CD14-positive monocyte (primary cell): ENCODE data around the gene ITPRIPL1. TPM values are rescaled to one million over a fixed set of nuclear protein-coding genes. Genes with fewer than 3 reads are reported as not detected.

ENCODE experiments used
- DNase-seq, 3 donors: peaks; one replicate each; pipeline ENCODE4 v3.0.0-alpha.2; 2011 to 2022
- H2AFZ ChIP-seq: 2 replicates; pipeline ENCODE4 v1.6.0; 2012; ENCODE audit warnings: mild to moderate bottlenecking, low read depth, low read length, inconsistent platforms; ENCODE audit not compliant: insufficient read depth, poor library complexity, severe bottlenecking
- H3K27ac ChIP-seq, 2 donors: 1 replicate in 1 of 2; 2 replicates in 1 of 2; pipeline ENCODE4 v1.5.1; 2012 to 2013; ENCODE audit warnings: low read length in 2 of 2, control low read depth in 1 of 2, inconsistent platforms in 1 of 2, low read depth in 1 of 2, mild to moderate bottlenecking in 1 of 2
- H3K27me3 ChIP-seq, 2 donors: one replicate each; pipeline versions ENCODE4 v1.6.0 to v1.6.1; 2011 to 2013; ENCODE audit warnings: low read length in 2 of 2; ENCODE audit not compliant: control insufficient read depth in 2 of 2, insufficient read depth in 2 of 2
- H3K36me3 ChIP-seq, 2 donors: replicated peaks in 1 of 2; 1 replicate in 1 of 2; 2 replicates in 1 of 2; pipeline versions ENCODE4 v1.5.1 to v1.6.1; 2012 to 2013; ENCODE audit warnings: low read length in 2 of 2, control low read depth in 1 of 2, inconsistent platforms in 1 of 2, mild to moderate bottlenecking in 1 of 2; ENCODE audit not compliant: insufficient read depth in 2 of 2, control insufficient read depth in 1 of 2
- H3K4me1 ChIP-seq, 2 donors: 1 replicate in 1 of 2; 2 replicates in 1 of 2; pipeline versions ENCODE4 v1.5.1 to v1.6.1; 2012 to 2013; ENCODE audit warnings: low read length in 2 of 2, control low read depth in 1 of 2, inconsistent platforms in 1 of 2, mild to moderate bottlenecking in 1 of 2, moderate library complexity in 1 of 2; ENCODE audit not compliant: insufficient read depth in 2 of 2, control insufficient read depth in 1 of 2
- H3K4me2 ChIP-seq: replicated peaks from 2 replicates; pipeline ENCODE3; 2012; ENCODE audit warnings: low read length, moderate library complexity, mild to moderate bottlenecking; ENCODE audit not compliant: poor library complexity, severe bottlenecking; ENCODE audit errors: extremely low read depth
- H3K4me3 ChIP-seq, 3 experiments: fragments of 200-600 bp in 1 of 3; sonication (generic) in 1 of 3; replicated peaks in 1 of 3; 1 replicate in 2 of 3; 2 replicates in 1 of 3; pipeline ENCODE4 v1.5.1; 2011 to 2013; ENCODE audit warnings: low read length in 3 of 3, mild to moderate bottlenecking in 3 of 3, control low read depth in 2 of 3, low read depth in 2 of 3, inconsistent platforms in 1 of 3, moderate library complexity in 1 of 3
- H3K79me2 ChIP-seq: 2 replicates; pipeline ENCODE4 v1.6.0; 2012; ENCODE audit warnings: mild to moderate bottlenecking, control low read depth, inconsistent platforms, low read length, moderate library complexity; ENCODE audit not compliant: insufficient read depth
- H3K9ac ChIP-seq: 2 replicates; pipeline ENCODE4 v1.6.0; 2017; ENCODE audit warnings: low read length, mild to moderate bottlenecking; ENCODE audit not compliant: insufficient read depth, poor library complexity, severe bottlenecking
- H3K9me3 ChIP-seq, 2 donors: replicated peaks in 1 of 2; 1 replicate in 1 of 2; 2 replicates in 1 of 2; pipeline versions ENCODE4 v1.5.1 to v1.6.1; 2012 to 2013; ENCODE audit warnings: low read length in 2 of 2, control low read depth in 1 of 2; ENCODE audit not compliant: control insufficient read depth in 1 of 2, insufficient read depth in 1 of 2
- H4K20me1 ChIP-seq: 2 replicates; pipeline ENCODE4 v1.6.0; 2012; ENCODE audit warnings: mild to moderate bottlenecking, low read length, control low read depth, moderate library complexity; ENCODE audit not compliant: insufficient read depth
- H3K27ac Mint-ChIP-seq, 7 donors: one replicate each; pipeline ENCODE4 v1.8.0; 2020; ENCODE audit warnings: mild to moderate bottlenecking in 7 of 7, mixed read lengths in 7 of 7, moderate library complexity in 6 of 7, inconsistent platforms in 2 of 7
- H3K27me3 Mint-ChIP-seq, 3 donors: one replicate each; pipeline ENCODE4 v1.8.0; 2021 to 2022; ENCODE audit warnings: low read depth in 3 of 3, mild to moderate bottlenecking in 3 of 3, mixed read lengths in 3 of 3, moderate library complexity in 3 of 3, inconsistent platforms in 1 of 3
- H3K36me3 Mint-ChIP-seq, 2 donors: one replicate each; pipeline ENCODE4 v1.8.0; 2020; ENCODE audit warnings: mixed read lengths in 2 of 2, inconsistent platforms in 1 of 2, mild to moderate bottlenecking in 1 of 2
- H3K4me1 Mint-ChIP-seq: one replicate; pipeline ENCODE4 v1.8.0; 2020; ENCODE audit warnings: mild to moderate bottlenecking, mixed read lengths
- H3K4me3 Mint-ChIP-seq, 2 donors: one replicate each; pipeline ENCODE4 v1.8.0; 2020; ENCODE audit warnings: mild to moderate bottlenecking in 2 of 2, mixed read lengths in 2 of 2, moderate library complexity in 1 of 2
- H3K9me3 Mint-ChIP-seq, 7 donors: one replicate each; pipeline ENCODE4 v1.8.0; 2020 to 2022; ENCODE audit warnings: mixed read lengths in 7 of 7, mild to moderate bottlenecking in 6 of 7, moderate library complexity in 6 of 7, inconsistent platforms in 2 of 7
- CTCF ChIP-seq: fragments of 200-600 bp; IDR thresholded peaks from one replicate; pipeline ENCODE4 v1.8.0; 2022; ENCODE audit warnings: antibody characterized with exemption, mild to moderate bottlenecking
- WGBS: methylation state at CpG from one replicate; pipeline ENCODE4 v1.1.5; 2013; ENCODE audit warnings: missing lambda C conversion rate; ENCODE audit not compliant: insufficient coverage; 5-methylcytosine and 5-hydroxymethylcytosine counted together
- intact Hi-C, 2 donors: fragments of 100-400 bp; cut with micrococcal nuclease; formaldehyde crosslinking; loops; one replicate each; pipeline versions ENCODE4 v1.15.0 to v1.15.1; 2023
- polyA plus RNA-seq, 3 donors: library from polyadenylated mRNA; depleted of rRNA in 1 of 3; unstranded in 2 of 3; stranded (reverse) in 1 of 3; fragments of 300-500 nt in 2 of 3; fragments of >200 nt in 1 of 3; fragmentation: Illumina TruSeq in 2 of 3; gene quantifications; 1 replicate in 2 of 3; 2 replicates in 1 of 3; pipeline ENCODE4 v1.2.3, GENCODE V29; 2012 to 2021

Gene ITPRIPL1
- polyA plus RNA-seq, 3 donors = 0.18 to 0.50 (median 0.39) TPM

GRCh38 chr2:96308248-96308647 lies 16.9 kb upstream of the ITPRIPL1 start:
- no peak overlapping the region for H3K4me3 ChIP-seq
- H3K27ac Mint-ChIP-seq = no peak overlapping the region
- no peak for TF ChIP-seq CTCF
- H3K27ac ChIP-seq = no peak overlapping the region
- peaks cover 34% of the 10 kb centered on the region for H3K79me2 ChIP-seq
- H3K4me2 ChIP-seq = no peak overlapping the region
- intact Hi-C loops = loop anchor here in 1 of 2 donors (5.0 kb wide), 1 partner anchor 41 kb away; the partner anchor contains the start of genes CIAO1 and TMEM127
- H3K36me3 Mint-ChIP-seq = peaks cover 10 to 12% of the 10 kb centered on the region in 2 donors
- peaks cover 0 to 3% (median 2%) of the 10 kb centered on the region in 3 donors for H3K27me3 Mint-ChIP-seq
- no peak overlapping the region for H3K9ac ChIP-seq
- no peaks in the 10 kb centered on the region for H3K9me3 Mint-ChIP-seq
- H2AFZ ChIP-seq = no peak overlapping the region
- H3K4me3 Mint-ChIP-seq = no peak overlapping the region
- no peaks in the 10 kb centered on the region for H3K27me3 ChIP-seq
- no peaks in the 10 kb centered on the region for H4K20me1 ChIP-seq
- DNase-seq = no peak
- H3K9me3 ChIP-seq = no peaks in the 10 kb centered on the region
- WGBS = 100% methylated on average over 1 of the region's 5 CpGs
- H3K4me1 Mint-ChIP-seq = peaks cover 23% of the 10 kb centered on the region
- H3K36me3 ChIP-seq = peaks cover 10 to 13% of the 10 kb centered on the region in 2 donors
- peaks cover 13 to 19% of the 10 kb centered on the region in 2 donors for H3K4me1 ChIP-seq

- H3K27ac ChIP-seq = no peak overlapping the region
- no peaks in the 10 kb centered on the region for H3K79me2 ChIP-seq
- DNase-seq = no peak
- no peaks in the 10 kb centered on the region for H3K9me3 Mint-ChIP-seq
- H3K36me3 ChIP-seq = no peaks in the 10 kb centered on the region
- no peaks in the 10 kb centered on the region for H3K36me3 Mint-ChIP-seq
- no peaks in the 10 kb centered on the region for H3K27me3 ChIP-seq
- no peak overlapping the region for H2AFZ ChIP-seq
- H3K4me3 Mint-ChIP-seq = no peak overlapping the region
- H3K4me3 ChIP-seq = no peak overlapping the region
- H3K4me1 ChIP-seq = peaks cover 18 to 23% of the 10 kb centered on the region in 2 donors
- H4K20me1 ChIP-seq = no peaks in the 10 kb centered on the region
- WGBS = 50% methylated on average over 1 of the region's 3 CpGs
- H3K4me1 Mint-ChIP-seq = peaks cover 23% of the 10 kb centered on the region
- TF ChIP-seq CTCF = no peak
- H3K9ac ChIP-seq = no peak overlapping the region
- H3K27me3 Mint-ChIP-seq = peaks cover 0 to 2% (median under 1%) of the 10 kb centered on the region in 3 donors
- H3K9me3 ChIP-seq = no peaks in the 10 kb centered on the region
- H3K27ac Mint-ChIP-seq = peak overlapping the region in 1 of 7 donors; percentile 11
- H3K4me2 ChIP-seq = no peak overlapping the region
- intact Hi-C loops = no loop called here
Observed at GRCh38 chr2:96315005-96315399, 10.1 kb upstream of the ITPRIPL1 start.
